Activated T-helper 1 cell treated with anti-CD3 and anti-CD28 coated beads, Interleukin-12 subunit alpha, Interleukin-12 subunit beta, Interleukin-2, Interleukin-4 antibody, amounts not matched to agents 30 ng/mL and 10 ng/mL and 1 ng/mL, durations not matched to agents 14 hours and 24 hours and 36 hours (primary cell): ENCODE data around the gene WNK2. TPM values are rescaled to one million over a fixed set of nuclear protein-coding genes. Genes with fewer than 3 reads are reported as not detected.

Experiments
- DNase-seq: peaks from one replicate; pipeline ENCODE4 v3.0.0; 2021; ENCODE audit warnings: low spot score
- H3K27ac Mint-ChIP-seq: one replicate; pipeline ENCODE4 v1.8.0; 2021; ENCODE audit warnings: mild to moderate bottlenecking, mixed read lengths
- H3K27me3 Mint-ChIP-seq: one replicate; pipeline ENCODE4 v1.8.0; 2022; ENCODE audit warnings: mild to moderate bottlenecking, moderate library complexity, mixed read lengths; ENCODE audit not compliant: insufficient read depth
- H3K36me3 Mint-ChIP-seq: one replicate; pipeline ENCODE4 v1.8.0; 2021; ENCODE audit warnings: low read depth, mixed read lengths
- H3K4me1 Mint-ChIP-seq: one replicate; pipeline ENCODE4 v1.8.0; 2021; ENCODE audit warnings: low read depth, mixed read lengths
- H3K4me3 Mint-ChIP-seq: one replicate; pipeline ENCODE4 v1.8.0; 2021; ENCODE audit warnings: mild to moderate bottlenecking, moderate library complexity, mixed read lengths
- H3K9me3 Mint-ChIP-seq: one replicate; pipeline ENCODE4 v1.8.0; 2021; ENCODE audit warnings: mixed read lengths
- intact Hi-C: fragments of 100-400 bp; cut with micrococcal nuclease; formaldehyde crosslinking; loops from one replicate; pipeline ENCODE4 v1.15.1; 2024
- total RNA-seq: library from RNA; stranded (reverse); gene quantifications from 2 replicates; pipeline ENCODE4 v1.2.3, GENCODE V29; 2022

The WNK2 gene
- total RNA-seq, 1 donor from 2014 or later = 3.0 TPM

DNA sequence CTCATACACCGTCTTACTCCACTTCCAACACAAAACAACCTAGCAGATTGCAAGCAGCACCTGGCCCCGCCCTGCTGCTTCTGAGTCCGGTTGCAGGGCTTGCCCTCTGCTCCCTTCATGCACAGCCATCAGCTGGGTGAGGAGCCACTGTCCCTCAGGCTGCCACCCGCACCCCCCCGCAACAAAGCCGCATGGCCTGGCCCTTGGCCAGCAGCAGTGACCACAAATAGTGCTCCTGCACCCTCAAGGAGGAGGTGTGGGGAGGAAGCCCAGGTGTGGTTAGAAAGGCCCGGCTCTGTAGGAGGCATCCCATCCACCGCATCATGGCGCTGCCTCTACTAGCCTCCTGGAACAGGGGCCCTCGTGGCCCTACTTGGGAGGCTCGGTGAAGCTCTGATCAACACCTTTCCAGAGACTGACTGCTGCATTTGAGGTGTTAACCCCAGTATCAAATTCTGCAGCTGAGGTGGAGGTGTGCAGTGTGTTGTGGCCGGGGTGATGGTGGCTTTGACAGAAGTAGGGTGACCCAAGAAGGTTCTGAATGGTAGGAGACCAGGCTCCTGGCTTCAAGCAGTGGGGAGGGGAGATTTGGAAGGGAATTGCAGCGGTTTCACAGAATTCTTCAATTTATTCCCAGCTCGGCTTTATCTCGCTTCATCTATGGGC, 52.7 kb downstream of the WNK2 start:
- Mint-ChIP-seq H3K27me3 (peaks cover 4% of the 10 kb centered on the region), H3K9me3 (no peaks in the 10 kb centered on the region), H3K4me1 (peaks cover 16% of the 10 kb centered on the region), H3K36me3 (no peaks in the 10 kb centered on the region), H3K4me3 (no peak overlapping the region), H3K27ac (no peak overlapping the region)
- intact Hi-C loops = no loop called here
- DNase-seq = no peak

DNA sequence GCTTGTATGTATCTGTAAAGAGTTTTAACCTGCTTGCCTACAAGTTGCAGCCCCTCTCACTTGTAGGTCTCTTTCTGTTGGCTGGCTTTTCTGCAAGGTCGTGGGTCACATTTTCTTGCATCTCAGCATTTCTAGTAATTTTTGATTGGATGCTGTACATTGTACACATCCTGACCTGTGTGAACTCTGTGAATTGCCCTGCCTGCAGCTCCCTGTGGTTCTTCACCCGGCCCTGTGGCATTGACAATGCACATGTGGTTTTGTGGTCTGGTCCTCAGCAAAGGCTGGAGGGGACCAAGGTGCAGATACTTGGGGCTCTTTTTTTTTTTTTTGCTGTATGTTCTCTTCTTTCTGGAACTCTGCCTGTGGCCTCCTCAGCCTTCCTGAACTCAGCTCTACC, 53.6 kb downstream of the WNK2 start:
- DNase-seq = peak; percentile 6
- Mint-ChIP-seq H3K4me1 (peaks cover 16% of the 10 kb centered on the region), H3K36me3 (no peaks in the 10 kb centered on the region), H3K27ac (no peak overlapping the region), H3K4me3 (no peak overlapping the region), H3K9me3 (no peaks in the 10 kb centered on the region), H3K27me3 (no peaks in the 10 kb centered on the region)
- intact Hi-C loops = no loop called here

DNA sequence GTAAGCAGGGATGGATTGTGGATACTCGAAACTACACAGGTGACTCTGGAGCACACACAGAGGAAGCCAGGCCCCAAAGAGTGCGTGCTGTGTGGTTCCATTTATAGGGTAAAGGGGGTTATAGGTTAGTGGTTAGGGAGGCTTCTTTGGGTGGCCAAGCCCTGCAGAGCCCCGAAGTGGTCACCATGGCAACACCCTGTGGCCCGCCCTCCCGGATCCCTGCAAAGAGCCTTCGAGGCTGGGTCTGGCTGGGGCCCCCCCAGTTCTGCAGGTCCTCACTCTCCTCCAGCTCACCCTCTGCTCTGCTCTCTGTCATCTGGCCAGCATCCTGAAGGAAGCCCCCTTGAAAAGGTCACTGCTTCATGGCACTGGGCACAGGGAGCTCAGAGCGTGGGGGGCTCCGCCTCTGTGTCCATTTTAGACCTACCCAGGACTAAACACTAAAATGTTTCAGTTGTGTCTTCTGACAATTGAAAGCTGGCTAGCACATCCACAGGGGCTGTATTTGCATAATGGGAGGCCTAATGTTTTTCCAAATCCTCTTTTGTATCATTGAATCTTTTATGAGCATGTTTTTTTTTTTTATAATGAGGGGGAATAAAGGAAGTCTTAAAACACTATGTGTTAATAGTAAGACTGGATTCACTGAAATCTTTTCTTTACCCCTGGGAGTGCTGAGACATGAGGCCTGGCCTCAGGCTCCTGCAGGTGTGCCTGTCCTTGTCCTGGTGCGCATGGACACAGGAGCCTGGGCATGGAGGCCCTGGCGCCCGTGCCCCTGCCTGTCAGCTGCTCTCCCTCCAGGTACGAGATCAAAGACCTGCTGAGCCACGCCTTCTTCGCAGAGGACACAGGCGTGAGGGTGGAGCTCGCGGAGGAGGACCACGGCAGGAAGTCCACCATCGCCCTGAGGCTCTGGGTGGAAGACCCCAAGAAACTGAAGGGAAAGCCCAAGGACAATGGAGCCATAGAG, 55.3 kb downstream of the WNK2 start:
- Mint-ChIP-seq H3K9me3 (no peaks in the 10 kb centered on the region), H3K36me3 (no peaks in the 10 kb centered on the region), H3K27ac (no peak overlapping the region), H3K27me3 (no peaks in the 10 kb centered on the region), H3K4me1 (peaks cover 16% of the 10 kb centered on the region), H3K4me3 (no peak overlapping the region)
- intact Hi-C loops = no loop called here
- no peak for DNase-seq

DNA sequence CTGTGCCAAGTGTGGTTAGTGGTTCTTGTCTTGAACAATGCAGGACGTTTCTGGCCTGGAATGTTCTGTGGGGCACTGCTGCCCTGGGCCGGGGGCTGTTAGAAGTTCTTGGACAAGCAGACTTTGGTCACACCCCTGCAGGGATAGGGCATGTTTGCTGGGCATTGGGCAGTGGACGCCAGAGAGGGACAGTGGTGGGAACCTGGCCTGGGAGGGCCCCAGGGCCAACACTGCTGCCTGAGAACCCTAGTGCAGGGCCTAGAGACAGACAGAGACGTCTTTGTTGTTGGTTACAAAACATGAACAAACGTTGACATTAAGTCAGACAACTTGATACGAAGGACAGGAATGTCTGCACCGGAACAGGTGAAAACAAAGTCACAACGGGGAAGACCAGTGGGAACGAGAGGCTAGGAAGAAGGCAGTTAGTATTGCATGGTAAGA, 57.0 kb downstream of the WNK2 start:
- intact Hi-C loops = no loop called here
- peaks cover 16% of the 10 kb centered on the region for H3K4me1 Mint-ChIP-seq
- no peaks in the 10 kb centered on the region for H3K9me3 Mint-ChIP-seq
- H3K27ac Mint-ChIP-seq = no peak overlapping the region
- no peak overlapping the region for H3K4me3 Mint-ChIP-seq
- H3K27me3 Mint-ChIP-seq = no peaks in the 10 kb centered on the region
- no peaks in the 10 kb centered on the region for H3K36me3 Mint-ChIP-seq
- DNase-seq = no peak

DNA sequence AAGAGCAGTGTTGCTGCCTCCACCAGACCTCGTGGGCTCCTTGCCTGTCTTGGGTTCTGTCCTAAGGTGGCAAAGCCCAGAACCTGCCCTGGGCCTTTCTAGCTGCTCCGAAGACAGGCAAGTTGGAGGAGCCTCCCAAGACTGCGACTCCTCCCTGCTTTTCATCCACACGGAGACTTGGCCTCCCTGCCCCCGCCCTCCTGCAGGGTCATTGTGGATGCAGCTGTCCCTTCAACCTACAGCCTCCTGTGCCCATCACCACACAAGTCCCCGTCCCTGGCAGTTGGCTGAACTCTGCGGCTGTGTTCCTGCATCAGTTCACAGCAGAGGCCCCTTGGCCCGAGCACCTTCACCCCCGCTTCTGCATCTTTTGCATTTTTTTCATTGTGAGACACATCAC, 59.2 kb downstream of the WNK2 start:
- no peak overlapping the region for H3K27ac Mint-ChIP-seq
- H3K4me3 Mint-ChIP-seq = no peak overlapping the region
- H3K9me3 Mint-ChIP-seq = no peaks in the 10 kb centered on the region
- peaks cover under 1% of the 10 kb centered on the region for H3K4me1 Mint-ChIP-seq
- DNase-seq = no peak
- H3K27me3 Mint-ChIP-seq = no peaks in the 10 kb centered on the region
- intact Hi-C loops = no loop called here
- no peaks in the 10 kb centered on the region for H3K36me3 Mint-ChIP-seq

DNA sequence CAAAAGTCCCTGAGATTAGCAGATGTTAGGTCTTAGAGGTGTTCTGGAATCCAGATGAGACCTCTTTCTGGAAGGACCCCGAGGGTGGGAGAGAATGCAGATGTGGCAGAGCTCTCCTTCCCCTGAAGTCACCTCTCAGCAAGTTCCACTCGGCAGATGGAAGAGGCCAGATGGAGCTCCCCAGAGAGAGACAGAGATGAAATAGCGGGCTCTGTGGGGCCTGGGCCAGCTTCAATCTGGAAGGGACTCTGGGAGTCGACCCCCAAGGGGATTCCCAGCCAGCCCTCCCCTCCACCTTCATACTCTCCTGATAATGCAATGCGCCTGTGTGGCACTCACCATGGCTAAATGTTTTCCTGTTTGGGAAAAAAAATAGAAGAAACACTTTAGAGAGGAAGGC, 60.2 kb downstream of the WNK2 start:
- Mint-ChIP-seq H3K27ac (peak overlapping the region; percentile 65), H3K9me3 (no peaks in the 10 kb centered on the region), H3K36me3 (no peaks in the 10 kb centered on the region), H3K4me3 (no peak overlapping the region), H3K4me1 (no peaks in the 10 kb centered on the region), H3K27me3 (no peaks in the 10 kb centered on the region)
- DNase-seq = no peak
- intact Hi-C loops = no loop called here

DNA sequence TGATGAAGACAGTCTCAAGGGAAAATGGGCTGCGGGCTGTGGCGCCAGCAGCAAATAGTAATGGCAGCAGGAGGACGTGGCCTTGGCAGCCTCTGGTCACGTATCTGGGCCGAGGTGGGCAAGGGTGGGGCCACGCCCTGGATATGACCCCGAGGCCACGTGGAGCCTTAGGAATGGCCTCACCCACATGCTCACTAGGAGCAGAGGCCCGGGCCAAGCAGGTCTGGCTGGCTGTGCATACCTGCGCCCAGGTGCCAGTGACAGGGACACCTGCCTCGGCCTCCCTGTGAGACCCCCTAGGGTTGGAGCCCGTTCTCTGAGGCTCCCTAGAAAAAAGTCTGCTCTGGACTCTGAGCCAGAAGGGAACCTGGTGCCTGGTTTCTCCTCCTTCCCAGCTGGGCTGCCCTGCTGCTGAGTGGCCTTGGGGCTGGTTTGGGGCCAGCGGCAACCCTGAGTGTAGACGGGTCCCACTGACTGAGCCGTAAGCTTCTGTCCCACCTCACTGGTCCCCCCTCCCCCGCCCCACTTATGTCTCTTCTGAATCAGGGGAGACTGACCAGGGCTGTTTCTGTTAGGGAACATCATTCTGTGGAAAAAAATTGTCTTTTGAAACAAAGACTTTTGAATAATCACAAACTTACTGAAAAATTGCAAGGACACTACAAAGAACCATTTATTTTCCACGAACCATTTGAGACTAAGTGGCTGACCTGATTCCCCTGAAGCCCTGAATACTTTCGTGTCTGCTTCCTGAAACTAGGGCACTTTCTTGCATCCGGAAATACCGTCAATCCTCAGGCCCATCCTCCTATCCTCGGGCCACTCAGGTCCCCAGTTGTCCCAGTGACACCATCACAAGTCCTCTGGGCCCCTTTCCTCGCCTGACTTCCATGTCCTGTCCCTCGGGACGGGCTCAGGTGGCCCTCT, 60.8 kb downstream of the WNK2 start:
- Mint-ChIP-seq H3K4me3 (no peak overlapping the region), H3K36me3 (no peaks in the 10 kb centered on the region), H3K9me3 (no peaks in the 10 kb centered on the region), H3K27ac (no peak overlapping the region), H3K4me1 (no peaks in the 10 kb centered on the region), H3K27me3 (no peaks in the 10 kb centered on the region)
- no peak for DNase-seq
- intact Hi-C loops = no loop called here

DNA sequence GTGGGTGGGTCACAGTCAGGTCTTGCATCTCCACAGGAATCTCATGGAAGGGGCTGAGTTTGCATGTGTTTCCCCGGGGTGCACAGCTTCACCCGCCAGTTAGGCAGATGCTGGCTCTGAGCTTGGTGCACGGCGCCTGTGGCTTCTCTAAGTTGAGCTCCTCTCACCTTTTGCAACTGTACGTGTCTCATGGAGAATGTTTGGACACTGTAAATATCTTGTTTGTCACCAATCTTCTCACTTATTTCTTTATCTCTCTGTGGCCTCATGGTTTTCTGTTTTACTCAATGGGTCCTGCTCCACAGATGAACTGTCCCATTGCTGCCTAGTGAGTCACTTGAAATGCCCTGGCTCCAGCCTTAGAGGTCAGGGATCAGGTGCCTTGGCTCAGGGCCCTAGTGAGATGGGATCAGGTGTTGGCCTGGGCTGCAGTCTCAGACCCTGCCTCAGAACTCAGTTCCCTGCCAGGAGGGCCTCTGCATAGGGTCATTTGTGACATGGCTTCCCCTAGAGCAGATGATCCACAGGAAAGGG, 61.6 kb downstream of the WNK2 start:
- DNase-seq = no peak
- Mint-ChIP-seq H3K27ac (no peak overlapping the region), H3K9me3 (no peaks in the 10 kb centered on the region), H3K4me1 (no peaks in the 10 kb centered on the region), H3K27me3 (no peaks in the 10 kb centered on the region), H3K4me3 (no peak overlapping the region), H3K36me3 (no peaks in the 10 kb centered on the region)
- intact Hi-C loops = no loop called here

- Mint-ChIP-seq H3K4me1 (no peaks in the 10 kb centered on the region), H3K36me3 (no peaks in the 10 kb centered on the region), H3K4me3 (no peak overlapping the region), H3K9me3 (no peaks in the 10 kb centered on the region), H3K27me3 (no peaks in the 10 kb centered on the region), H3K27ac (no peak overlapping the region)
- intact Hi-C loops = no loop called here
- DNase-seq = no peak
These were observed 62.2 kb downstream of the WNK2 start for GRCh38 chr9:93246111-93246510.

DNA sequence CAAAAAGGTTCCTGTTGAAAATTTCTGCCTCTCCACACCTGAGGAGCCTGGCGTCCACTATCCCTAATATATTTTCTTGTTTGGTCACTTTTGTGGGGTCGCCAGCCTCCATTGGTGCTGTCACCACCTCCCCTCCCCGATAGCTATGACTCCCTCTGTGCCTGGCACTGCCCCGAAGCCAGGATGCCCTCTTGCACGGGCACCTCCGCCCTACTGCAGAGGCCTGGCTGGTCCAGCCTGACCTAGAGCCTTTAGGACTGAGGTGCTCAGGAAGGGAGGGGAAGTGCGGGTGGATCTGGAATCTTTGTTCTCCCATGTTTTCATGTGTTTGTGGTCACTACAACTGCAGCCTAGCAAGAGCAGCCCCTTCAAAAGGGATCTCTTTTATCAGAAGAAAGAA, 62.6 kb downstream of the WNK2 start:
- Mint-ChIP-seq H3K27ac (no peak overlapping the region), H3K27me3 (no peaks in the 10 kb centered on the region), H3K36me3 (no peaks in the 10 kb centered on the region), H3K4me3 (no peak overlapping the region), H3K4me1 (no peaks in the 10 kb centered on the region), H3K9me3 (no peaks in the 10 kb centered on the region)
- no peak for DNase-seq
- intact Hi-C loops = no loop called here

DNA sequence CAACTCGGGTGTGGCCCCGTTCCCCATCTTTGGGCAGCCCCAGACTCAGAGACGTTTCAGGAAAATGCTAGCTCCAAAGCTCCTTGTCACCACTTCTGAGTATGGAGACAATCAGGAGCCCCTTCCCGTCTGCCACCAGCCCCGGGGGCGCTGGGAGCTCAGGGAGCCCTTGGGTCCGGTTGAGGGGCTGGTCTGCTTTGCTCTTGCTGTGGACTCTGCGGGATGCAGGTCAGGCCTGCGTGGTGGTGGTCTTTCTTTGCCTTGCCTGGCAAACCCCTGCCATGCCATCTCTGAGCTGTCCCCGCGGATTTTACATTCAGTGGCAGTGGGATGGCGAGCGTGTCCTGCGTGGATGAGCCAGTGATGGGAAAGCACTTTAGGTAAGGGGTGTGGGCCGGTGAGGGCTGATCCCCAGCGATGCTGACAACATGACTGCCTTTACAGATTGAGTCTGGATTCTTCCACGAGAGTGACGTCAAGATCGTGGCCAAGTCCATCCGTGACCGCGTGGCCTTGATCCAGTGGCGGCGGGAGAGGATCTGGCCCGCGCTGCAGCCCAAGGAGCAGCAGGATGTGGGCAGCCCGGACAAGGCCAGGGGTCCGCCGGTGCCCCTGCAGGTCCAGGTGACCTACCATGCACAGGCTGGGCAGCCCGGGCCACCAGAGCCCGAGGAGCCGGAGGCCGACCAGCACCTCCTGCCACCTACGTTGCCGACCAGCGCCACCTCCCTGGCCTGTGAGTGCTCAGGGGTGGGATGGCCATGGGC, 63.3 kb downstream of the WNK2 start:
- Mint-ChIP-seq H3K4me1 (no peaks in the 10 kb centered on the region), H3K36me3 (no peaks in the 10 kb centered on the region), H3K9me3 (no peaks in the 10 kb centered on the region), H3K27ac (no peak overlapping the region), H3K4me3 (no peak overlapping the region), H3K27me3 (no peaks in the 10 kb centered on the region)
- DNase-seq = no peak
- intact Hi-C loops = no loop called here

DNA sequence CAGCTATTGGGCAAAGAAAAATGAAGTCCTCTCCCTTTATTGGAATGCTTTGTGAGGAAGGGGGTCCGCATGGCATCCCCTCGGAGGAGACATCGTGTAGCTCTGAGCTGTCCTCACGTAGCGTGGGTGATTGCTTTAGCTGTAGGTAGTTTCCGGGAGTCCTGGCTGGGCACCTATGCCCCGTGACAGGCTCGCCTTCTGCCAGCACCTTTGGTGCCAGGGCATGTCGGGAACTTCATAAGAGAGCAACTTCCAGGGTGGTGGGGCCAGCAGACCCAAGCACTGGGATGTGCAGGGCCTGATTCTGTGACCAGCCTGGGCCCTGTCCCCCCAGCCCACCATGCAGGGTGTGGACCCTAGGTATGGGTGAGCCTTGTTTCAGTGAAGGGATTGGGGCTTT, 64.0 kb downstream of the WNK2 start:
- H3K27me3 Mint-ChIP-seq = no peaks in the 10 kb centered on the region
- H3K4me3 Mint-ChIP-seq = no peak overlapping the region
- H3K9me3 Mint-ChIP-seq = no peaks in the 10 kb centered on the region
- no peak for DNase-seq
- no peaks in the 10 kb centered on the region for H3K4me1 Mint-ChIP-seq
- H3K36me3 Mint-ChIP-seq = no peaks in the 10 kb centered on the region
- intact Hi-C loops = no loop called here
- H3K27ac Mint-ChIP-seq = no peak overlapping the region
